ENCODE measurements around the gene LDLRAD2. TPM values are rescaled to one million over a fixed set of nuclear protein-coding genes. Genes with fewer than 3 reads are reported as not detected.
"Not testable (repeated sequence)": the region's sequence is repeated elsewhere in the genome, so short reads cannot be mapped to it uniquely, and the experiment has no call there.

The LDLRAD2 gene
- total and polyA plus RNA-seq, 2 donors from 2014 or later, result 0.79 TPM; not detected in 1

GRCh38 chr1:21775985-21776562 is 36.0 kb upstream of the LDLRAD2 start:
- FAIRE-seq, result no peak

GRCh38 chr1:21776925-21777324 is 35.1 kb upstream of the LDLRAD2 start:
- DNase-seq; H3K36me3 ChIP-seq (ENCODE audit: control insufficient read depth in 2 of 3, insufficient read depth in 3 of 3, low read length in 3 of 3); FAIRE-seq; H3K4me3 ChIP-seq (ENCODE audit: low read length in 3 of 3); H3K4me1 ChIP-seq (ENCODE audit: control insufficient read depth in 2 of 3, insufficient read depth in 2 of 3, low read depth in 1 of 3, low read length in 3 of 3); H3K27ac ChIP-seq (ENCODE audit: low read depth in 2 of 2, low read length in 2 of 2); H3K9ac ChIP-seq (ENCODE audit: low read length in 3 of 3); H3K9me3 ChIP-seq (ENCODE audit: control insufficient read depth in 2 of 3, insufficient read depth in 1 of 3, low read length in 3 of 3); H3K27me3 ChIP-seq (ENCODE audit: control insufficient read depth, insufficient read depth, low read length); intact Hi-C loops (cut with DNase I): not testable (repeated sequence)

More at GRCh38 chr1:21775985-21776562, 36.0 kb upstream of the LDLRAD2 start:
- no peak for DNase-seq
- Histone ChIP-seq H3K36me3 (ENCODE audit: control insufficient read depth in 2 of 3, insufficient read depth in 3 of 3, low read length in 3 of 3) (no peaks in the 10 kb centered on the region), H3K4me3 (ENCODE audit: low read length in 3 of 3) (no peak overlapping the region), H3K4me1 (ENCODE audit: control insufficient read depth in 2 of 3, insufficient read depth in 2 of 3, low read depth in 1 of 3, low read length in 3 of 3) (peaks cover 0 to 2% (median 0%) of the 10 kb centered on the region in 3 donors), H3K27ac (ENCODE audit: low read depth in 2 of 2, low read length in 2 of 2) (no peak overlapping the region), H3K9ac (ENCODE audit: low read length in 3 of 3) (no peak overlapping the region), H3K9me3 (ENCODE audit: control insufficient read depth in 2 of 3, insufficient read depth in 1 of 3, low read length in 3 of 3) (no peaks in the 10 kb centered on the region), H3K27me3 (ENCODE audit: control insufficient read depth, insufficient read depth, low read length) (no peaks in the 10 kb centered on the region)
- intact Hi-C loops (cut with DNase I), result no loop called here
- no peak for TF ChIP-seq CTCF (IDR thresholded peaks at IDR 0.05; ENCODE audit: borderline replicate concordance, extremely low read depth, insufficient read depth)

- H3K4me3 ChIP-seq (ENCODE audit: low read length in 3 of 3), result no peak overlapping the region
- H3K9me3 ChIP-seq (ENCODE audit: control insufficient read depth in 2 of 3, insufficient read depth in 1 of 3, low read length in 3 of 3), result no peaks in the 10 kb centered on the region
- DNase-seq (no peak), FAIRE-seq (no peak)
- intact Hi-C loops (cut with DNase I), result no loop called here
- no peak for TF ChIP-seq CTCF (IDR thresholded peaks at IDR 0.05; ENCODE audit: borderline replicate concordance, extremely low read depth, insufficient read depth)
- no peaks in the 10 kb centered on the region for H3K27me3 ChIP-seq (ENCODE audit: control insufficient read depth, insufficient read depth, low read length)
- no peaks in the 10 kb centered on the region for H3K36me3 ChIP-seq (ENCODE audit: control insufficient read depth in 2 of 3, insufficient read depth in 3 of 3, low read length in 3 of 3)
- peaks cover 0 to 2% (median 0%) of the 10 kb centered on the region in 3 donors for H3K4me1 ChIP-seq (ENCODE audit: control insufficient read depth in 2 of 3, insufficient read depth in 2 of 3, low read depth in 1 of 3, low read length in 3 of 3)
- no peak overlapping the region for H3K9ac ChIP-seq (ENCODE audit: low read length in 3 of 3)
- H3K27ac ChIP-seq (ENCODE audit: low read depth in 2 of 2, low read length in 2 of 2), result no peak overlapping the region
Observed at GRCh38 chr1:21778405-21778727, 33.7 kb upstream of the LDLRAD2 start.

DNA sequence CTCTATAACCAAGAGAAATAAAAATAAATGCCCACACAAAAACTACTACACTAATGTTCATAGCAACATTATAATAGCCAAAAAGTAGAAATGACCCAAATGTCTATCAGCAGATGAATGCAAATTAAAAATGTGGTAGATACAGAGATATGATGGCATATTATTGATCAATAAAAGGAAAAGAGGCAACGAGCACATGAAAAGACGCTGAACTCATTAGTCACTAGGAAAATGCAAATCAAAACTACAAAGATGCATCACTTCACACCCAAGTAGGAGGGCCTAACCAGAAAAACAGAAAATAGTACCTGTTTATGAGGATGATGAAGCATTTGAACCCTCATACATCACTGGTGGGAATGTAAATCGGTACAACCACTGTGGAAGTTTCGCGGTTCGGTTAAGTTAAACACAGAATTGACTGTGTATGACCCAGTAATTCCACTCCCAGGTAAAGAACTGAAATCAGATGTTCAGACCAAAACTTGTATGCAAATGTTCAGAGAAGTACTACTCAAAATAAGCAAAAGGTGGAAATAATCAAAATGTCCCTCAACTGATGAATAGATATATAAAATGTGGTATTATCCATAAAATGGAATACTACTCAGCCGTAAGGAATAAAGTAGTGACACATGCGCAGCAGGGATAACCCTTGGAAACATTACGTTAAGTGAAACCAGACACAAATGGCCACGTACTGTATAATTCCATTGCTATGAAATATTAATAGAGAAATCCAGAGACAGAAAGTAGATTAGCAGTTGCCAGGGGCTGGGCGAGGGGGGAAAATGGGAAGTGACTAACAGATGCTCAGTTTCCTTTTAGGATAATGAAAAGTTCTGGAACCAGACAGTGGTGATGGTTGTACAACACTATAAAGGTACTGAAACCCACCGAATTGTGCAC is 32.2 kb upstream of the LDLRAD2 start:
- no peak for DNase-seq
- H3K36me3 ChIP-seq (ENCODE audit: control insufficient read depth in 2 of 3, insufficient read depth in 3 of 3, low read length in 3 of 3), result no peaks in the 10 kb centered on the region
- H3K9me3 ChIP-seq (ENCODE audit: control insufficient read depth in 2 of 3, insufficient read depth in 1 of 3, low read length in 3 of 3), result no peaks in the 10 kb centered on the region
- no peak for TF ChIP-seq CTCF (IDR thresholded peaks at IDR 0.05; ENCODE audit: borderline replicate concordance, extremely low read depth, insufficient read depth)
- no peak overlapping the region for H3K9ac ChIP-seq (ENCODE audit: low read length in 3 of 3)
- no peak overlapping the region for H3K4me3 ChIP-seq (ENCODE audit: low read length in 3 of 3)
- no peak overlapping the region for H3K27ac ChIP-seq (ENCODE audit: low read depth in 2 of 2, low read length in 2 of 2)
- H3K4me1 ChIP-seq (ENCODE audit: control insufficient read depth in 2 of 3, insufficient read depth in 2 of 3, low read depth in 1 of 3, low read length in 3 of 3), result no peaks in the 10 kb centered on the region
- FAIRE-seq, result no peak
- intact Hi-C loops (cut with DNase I), result no loop called here
- H3K27me3 ChIP-seq (ENCODE audit: control insufficient read depth, insufficient read depth, low read length), result no peaks in the 10 kb centered on the region
